NT2/D1 (cell line): Measurements from ENCODE around the gene SORCS1.

Experiments used
- SUZ12 ChIP-seq: IDR thresholded peaks from 2 replicates; pipeline ENCODE4 v1.6.1; 2011; ENCODE audit not compliant: insufficient read length, insufficient read depth; ENCODE audit errors: extremely low read depth
- YY1 ChIP-seq: IDR thresholded peaks from 2 replicates; pipeline ENCODE4 v1.6.1; 2011; ENCODE audit not compliant: insufficient read length, insufficient read depth
- ZNF274 ChIP-seq: IDR thresholded peaks from 2 replicates; pipeline ENCODE4 v1.6.1; 2011; ENCODE audit warnings: mild to moderate bottlenecking, low read depth, low read length

DNA sequence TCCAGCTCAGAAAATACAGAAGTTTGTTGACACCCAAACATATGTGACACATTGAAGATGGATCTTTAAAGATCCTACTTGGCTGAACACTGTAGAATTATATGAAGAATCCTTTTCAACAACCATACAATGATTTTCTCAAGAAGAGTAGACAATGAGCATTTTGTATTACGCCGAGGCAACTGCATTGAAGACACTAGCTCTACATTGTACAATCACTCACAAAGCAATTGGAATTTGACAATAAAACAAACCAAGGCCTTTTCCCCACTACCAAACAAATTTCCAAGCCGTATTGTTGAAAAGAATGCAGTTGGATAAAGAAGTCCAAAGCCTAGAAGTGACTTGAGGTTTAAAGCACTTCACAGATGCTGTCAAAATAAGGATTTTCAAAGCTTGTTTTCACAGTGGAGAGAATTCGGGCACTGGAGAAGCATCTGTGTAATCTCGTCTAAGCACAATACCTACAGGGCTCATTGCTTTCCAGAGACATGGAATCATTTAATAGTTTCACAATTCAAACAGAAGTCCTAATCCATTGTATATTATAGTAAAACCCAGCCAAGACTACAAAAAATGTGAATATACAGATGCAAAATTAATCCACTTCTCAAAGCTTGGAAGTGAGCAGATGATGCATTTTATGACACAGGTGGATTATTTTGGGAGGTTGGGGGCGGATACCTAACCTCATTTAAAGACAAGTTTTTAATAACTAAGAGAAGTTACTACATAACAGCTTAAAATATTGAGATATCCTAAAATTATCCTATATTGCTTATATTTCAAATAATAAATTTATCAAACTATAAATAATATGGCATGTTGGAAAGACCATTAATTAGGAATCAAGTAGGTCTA lies 78.6 kb downstream of the SORCS1 start:
- TF ChIP-seq YY1, result no peak
- TF ChIP-seq SUZ12, result no peak
- no peak for TF ChIP-seq ZNF274
